Measurements from ENCODE around the gene DNAAF5. TPM values are rescaled to one million over a fixed set of nuclear protein-coding genes. Genes with fewer than 3 reads are reported as not detected.
"Not testable (repeated sequence)": the region's sequence is repeated elsewhere in the genome, so short reads cannot be mapped to it uniquely, and the experiment has no call there.

Gene DNAAF5
- total RNA-seq, 6 experiments from 2014 or later = 25.4 to 33.0 (median 27.5) TPM

- no peak overlapping the region for H3K4me3 Mint-ChIP-seq
- no peak for DNase-seq
- peaks cover 2% of the 10 kb centered on the region; the same call in 1 of the 2 replicates for H3K27me3 Mint-ChIP-seq (ENCODE audit: insufficient read depth)
- no peaks in the 10 kb centered on the region for H3K9me3 Mint-ChIP-seq
- H3K4me1 Mint-ChIP-seq (ENCODE audit: low read depth) = no peaks in the 10 kb centered on the region; the same call in 1 of the 2 replicates
- no peak overlapping the region for H3K27ac Mint-ChIP-seq
- no peak for TF ChIP-seq CTCF (IDR thresholded peaks at IDR 0.05)
- H3K36me3 Mint-ChIP-seq (ENCODE audit: low read depth) = no peaks in the 10 kb centered on the region
Observed at GRCh38 chr7:798921-799470, 72.5 kb downstream of the DNAAF5 start.

DNA sequence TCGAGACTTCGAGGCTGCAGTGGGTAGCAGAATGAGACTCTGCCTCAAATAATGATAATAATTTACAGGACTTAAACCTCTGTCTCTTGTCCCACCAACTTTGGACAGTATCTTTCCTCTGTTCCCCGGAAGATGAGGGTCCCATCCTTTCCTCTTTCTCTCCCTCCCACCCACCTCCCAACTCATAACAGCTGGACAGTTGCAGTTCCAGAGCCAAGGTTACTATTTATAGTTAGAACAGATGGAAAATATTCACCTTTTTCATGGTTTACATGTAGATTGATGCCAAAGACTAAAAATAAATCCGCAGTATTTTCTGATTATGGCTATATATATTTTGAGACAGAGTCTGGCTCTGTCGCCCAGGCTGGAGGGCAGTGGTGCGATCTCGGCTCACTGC lies 74.2 kb downstream of the DNAAF5 start:
- no peak for TF ChIP-seq CTCF (IDR thresholded peaks at IDR 0.05)
- Mint-ChIP-seq H3K9me3 (no peaks in the 10 kb centered on the region), H3K27me3 (ENCODE audit: insufficient read depth) (peaks cover 2% of the 10 kb centered on the region; the same call in 1 of the 2 replicates), H3K36me3 (ENCODE audit: low read depth) (no peaks in the 10 kb centered on the region), H3K4me3 (no peak overlapping the region), H3K27ac (no peak overlapping the region), H3K4me1 (ENCODE audit: low read depth) (no peaks in the 10 kb centered on the region; the same call in 1 of the 2 replicates)
- DNase-seq = no peak

- not testable (repeated sequence) for H3K9me3 Mint-ChIP-seq; H3K36me3 Mint-ChIP-seq (ENCODE audit: low read depth); DNase-seq; H3K4me3 Mint-ChIP-seq; H3K27me3 Mint-ChIP-seq (ENCODE audit: insufficient read depth); H3K4me1 Mint-ChIP-seq (ENCODE audit: low read depth); H3K27ac Mint-ChIP-seq
- TF ChIP-seq CTCF (IDR thresholded peaks at IDR 0.05) = peak; percentile 19; the same call in 1 of the 2 replicates
Observed at GRCh38 chr7:801351-801750, 74.9 kb downstream of the DNAAF5 start.

- Mint-ChIP-seq H3K36me3 (ENCODE audit: low read depth) (no peaks in the 10 kb centered on the region), H3K4me3 (no peak overlapping the region), H3K27ac (no peak overlapping the region), H3K27me3 (ENCODE audit: insufficient read depth) (peaks cover 2% of the 10 kb centered on the region; the same call in 1 of the 2 replicates), H3K9me3 (no peaks in the 10 kb centered on the region), H3K4me1 (ENCODE audit: low read depth) (no peaks in the 10 kb centered on the region; the same call in 1 of the 2 replicates)
- no peak for TF ChIP-seq CTCF (IDR thresholded peaks at IDR 0.05)
- DNase-seq = no peak
Observed at GRCh38 chr7:801940-802381, 75.5 kb downstream of the DNAAF5 start.

GRCh38 chr7:802500-803242 lies 76.2 kb downstream of the DNAAF5 start:
- H3K27me3 Mint-ChIP-seq (ENCODE audit: insufficient read depth) = peaks cover 2% of the 10 kb centered on the region; the same call in 1 of the 2 replicates
- no peaks in the 10 kb centered on the region for H3K36me3 Mint-ChIP-seq (ENCODE audit: low read depth)
- no peak overlapping the region for H3K27ac Mint-ChIP-seq
- no peak for TF ChIP-seq CTCF (IDR thresholded peaks at IDR 0.05)
- H3K9me3 Mint-ChIP-seq = no peaks in the 10 kb centered on the region
- no peak overlapping the region for H3K4me3 Mint-ChIP-seq
- no peaks in the 10 kb centered on the region; the same call in 1 of the 2 replicates for H3K4me1 Mint-ChIP-seq (ENCODE audit: low read depth)
- DNase-seq = no peak
